ENCODE results near the gene EXOC8.

EXOC8 gene, protein sequence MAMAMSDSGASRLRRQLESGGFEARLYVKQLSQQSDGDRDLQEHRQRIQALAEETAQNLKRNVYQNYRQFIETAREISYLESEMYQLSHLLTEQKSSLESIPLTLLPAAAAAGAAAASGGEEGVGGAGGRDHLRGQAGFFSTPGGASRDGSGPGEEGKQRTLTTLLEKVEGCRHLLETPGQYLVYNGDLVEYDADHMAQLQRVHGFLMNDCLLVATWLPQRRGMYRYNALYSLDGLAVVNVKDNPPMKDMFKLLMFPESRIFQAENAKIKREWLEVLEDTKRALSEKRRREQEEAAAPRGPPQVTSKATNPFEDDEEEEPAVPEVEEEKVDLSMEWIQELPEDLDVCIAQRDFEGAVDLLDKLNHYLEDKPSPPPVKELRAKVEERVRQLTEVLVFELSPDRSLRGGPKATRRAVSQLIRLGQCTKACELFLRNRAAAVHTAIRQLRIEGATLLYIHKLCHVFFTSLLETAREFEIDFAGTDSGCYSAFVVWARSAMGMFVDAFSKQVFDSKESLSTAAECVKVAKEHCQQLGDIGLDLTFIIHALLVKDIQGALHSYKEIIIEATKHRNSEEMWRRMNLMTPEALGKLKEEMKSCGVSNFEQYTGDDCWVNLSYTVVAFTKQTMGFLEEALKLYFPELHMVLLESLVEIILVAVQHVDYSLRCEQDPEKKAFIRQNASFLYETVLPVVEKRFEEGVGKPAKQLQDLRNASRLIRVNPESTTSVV

DNA sequence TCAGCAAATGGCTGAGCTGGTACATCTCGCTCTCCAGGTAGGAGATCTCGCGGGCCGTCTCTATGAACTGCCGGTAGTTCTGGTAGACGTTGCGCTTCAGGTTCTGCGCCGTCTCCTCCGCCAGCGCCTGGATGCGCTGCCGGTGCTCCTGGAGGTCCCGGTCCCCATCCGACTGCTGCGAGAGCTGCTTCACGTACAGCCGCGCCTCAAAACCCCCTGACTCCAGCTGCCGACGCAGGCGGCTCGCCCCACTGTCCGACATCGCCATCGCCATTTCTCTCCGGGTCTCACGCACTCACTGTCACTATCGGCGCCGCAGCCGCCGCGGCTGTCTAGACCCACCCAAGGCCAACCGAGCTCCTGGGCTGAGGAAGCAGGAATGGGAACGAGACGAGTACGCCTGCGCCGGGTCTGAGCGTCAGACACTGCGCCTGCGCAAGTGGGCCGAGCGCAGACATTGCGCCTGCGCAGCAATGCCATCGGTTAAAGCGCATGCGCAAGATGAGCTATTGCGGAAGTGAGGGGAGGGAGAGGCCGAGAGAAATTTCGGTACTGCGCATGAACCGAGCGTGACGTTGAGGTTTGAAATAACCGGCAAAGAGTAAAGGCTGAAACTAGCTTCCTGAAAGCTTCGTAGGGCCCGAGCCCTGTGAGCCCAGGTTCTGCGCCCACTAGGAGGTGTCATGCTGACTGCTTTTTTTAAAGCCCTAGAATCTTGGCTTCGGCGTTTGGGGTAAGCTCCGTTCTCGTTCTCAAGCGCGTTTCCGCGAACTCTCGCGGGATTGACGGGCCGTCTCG is at the start of gene EXOC8:
Gene EXOC8, minus strand, starts transcription at position 381 of the 798 bp plus-strand sequence. Its CDS starts 107 bp downstream, at position 274.
- DNase-seq, result peak; percentile 92

DNA sequence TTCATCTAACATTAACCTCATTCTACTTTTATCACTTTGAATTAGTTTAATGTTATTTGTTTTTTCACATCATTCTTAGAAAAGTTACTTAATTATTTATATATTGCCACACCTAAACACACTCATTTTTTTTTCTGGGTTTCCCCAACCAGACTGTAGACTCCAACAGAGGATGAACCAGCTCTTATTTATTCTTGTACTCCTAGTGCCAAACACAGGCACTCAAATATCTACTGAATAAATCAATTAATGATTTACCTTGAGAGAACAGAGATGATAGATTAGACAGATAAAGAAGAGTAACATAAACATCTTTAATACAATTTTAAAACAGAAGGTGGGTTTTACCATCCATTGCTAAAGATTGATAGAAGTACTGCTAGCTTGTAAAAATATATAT is 48.8 kb upstream of the EXOC8 start:
- no peak for DNase-seq

DNA sequence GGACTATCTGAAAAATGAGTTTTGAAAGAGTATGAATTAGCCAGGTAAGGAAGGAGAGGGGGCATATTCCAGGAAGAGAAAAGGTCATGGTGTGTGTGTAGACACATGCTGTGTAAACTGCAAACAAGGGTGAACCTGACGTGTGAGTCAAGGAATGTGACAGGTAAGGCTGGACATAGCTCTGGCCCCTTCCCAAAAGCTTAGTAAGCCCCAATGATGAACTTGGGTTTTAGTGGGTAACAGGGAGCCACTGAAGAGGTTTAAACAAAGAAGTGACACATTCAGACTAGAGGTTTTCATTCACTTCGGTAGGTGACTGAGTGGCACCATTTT is 47.7 kb upstream of the EXOC8 start:
- DNase-seq, result no peak

DNA sequence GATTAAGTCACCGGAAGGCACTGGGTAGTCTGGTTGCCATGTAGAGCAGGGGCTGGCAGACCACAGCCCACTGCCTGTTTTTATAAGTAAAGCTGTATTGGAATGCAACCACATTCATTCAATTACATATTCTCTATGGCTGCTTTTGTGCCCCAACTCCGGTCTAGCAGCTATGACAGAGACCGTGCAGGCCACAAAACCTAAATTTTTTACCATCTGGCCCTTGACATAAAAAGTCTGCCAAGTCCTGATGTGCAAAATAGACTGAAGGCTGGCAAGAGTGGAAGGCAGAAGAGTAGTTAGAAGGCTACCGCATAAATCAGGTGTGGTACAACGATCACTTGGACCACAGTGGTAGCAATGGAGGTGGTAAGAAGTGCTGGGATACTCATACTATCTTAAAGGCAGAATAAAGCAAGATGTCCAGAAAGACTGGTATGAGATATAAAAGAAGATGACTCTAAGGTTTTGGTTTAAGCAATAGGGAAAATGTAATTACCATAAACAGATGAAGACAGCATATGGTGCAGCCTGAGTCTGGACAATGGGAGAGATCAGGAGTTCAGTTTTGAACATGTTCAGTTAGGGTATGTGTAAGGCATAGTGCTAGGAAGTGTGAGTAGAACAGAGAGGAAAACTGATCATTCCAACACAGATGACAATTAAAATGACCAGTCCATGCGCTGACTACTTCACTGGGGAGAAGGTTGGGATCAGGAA is 47.2 kb upstream of the EXOC8 start:
- DNase-seq, result no peak

DNA sequence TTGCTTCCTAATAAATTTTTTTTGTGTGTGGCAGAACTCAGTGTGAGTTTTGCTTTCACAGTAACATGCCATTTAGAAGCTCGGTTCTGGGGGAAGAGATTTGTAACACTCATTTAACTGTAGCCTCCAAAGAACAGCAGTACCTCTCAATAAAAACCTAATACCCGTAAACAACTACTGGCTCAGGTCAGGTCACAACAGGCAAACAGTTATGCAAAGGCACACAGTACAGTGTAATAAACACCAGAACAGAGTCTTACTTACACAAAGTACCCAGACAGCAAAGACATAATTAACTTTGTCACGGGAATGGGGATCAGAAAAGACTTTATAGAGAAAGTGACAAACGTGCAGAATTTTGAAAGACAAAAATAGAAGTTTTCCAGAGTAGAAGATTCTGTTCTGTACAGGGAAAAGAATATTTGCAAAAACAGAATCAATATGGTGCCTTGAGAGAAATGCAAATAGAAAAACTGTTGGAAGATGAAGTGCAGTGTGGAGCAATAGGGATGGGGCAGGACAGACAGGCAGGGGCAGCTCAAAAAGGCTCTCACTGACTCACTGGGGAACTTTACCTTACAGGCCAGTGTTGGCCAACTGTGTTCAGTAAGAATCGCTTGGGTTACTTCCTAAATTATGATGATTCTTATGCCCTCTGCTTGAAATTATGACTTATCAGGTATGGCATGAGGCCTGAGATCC is 45.7 kb upstream of the EXOC8 start:
- no peak for DNase-seq

DNA sequence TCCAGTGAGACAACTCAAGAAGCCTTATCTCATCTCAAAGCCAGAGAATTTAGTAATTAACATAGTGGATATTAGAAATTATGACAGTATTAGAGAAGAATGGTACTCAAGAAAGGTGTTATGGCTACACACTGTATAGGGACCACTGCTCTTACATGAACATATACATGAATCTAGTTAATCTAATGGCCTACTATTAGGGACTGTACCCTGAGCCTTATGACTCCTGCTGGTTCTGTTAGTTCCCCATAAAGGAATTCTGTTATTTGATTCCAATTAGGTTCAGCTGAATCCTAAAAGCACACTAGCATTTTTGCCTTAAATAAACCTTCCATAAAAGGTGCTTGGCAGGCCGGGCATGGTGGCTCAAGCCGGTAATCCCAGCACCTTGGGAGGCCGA is 44.8 kb upstream of the EXOC8 start:
- no peak for DNase-seq

DNA sequence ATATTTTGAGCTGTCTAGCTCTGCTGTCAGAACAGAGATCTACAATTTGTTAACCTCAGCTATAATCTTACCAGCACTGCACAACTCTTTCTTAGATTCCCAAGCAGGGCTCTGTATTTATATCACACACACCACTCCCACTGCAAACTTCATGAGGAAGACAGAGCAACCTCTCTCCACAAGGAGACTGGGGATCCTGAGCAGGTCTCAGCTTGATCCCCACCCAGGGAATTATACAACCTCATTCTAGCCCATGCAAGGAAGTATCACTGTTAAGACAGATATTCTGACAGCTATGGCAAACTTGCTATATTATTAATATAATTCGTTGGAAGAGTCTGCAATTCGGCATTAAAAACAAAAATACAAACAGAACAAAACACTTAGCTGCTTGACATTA is 44.1 kb upstream of the EXOC8 start:
- no peak for DNase-seq

DNA sequence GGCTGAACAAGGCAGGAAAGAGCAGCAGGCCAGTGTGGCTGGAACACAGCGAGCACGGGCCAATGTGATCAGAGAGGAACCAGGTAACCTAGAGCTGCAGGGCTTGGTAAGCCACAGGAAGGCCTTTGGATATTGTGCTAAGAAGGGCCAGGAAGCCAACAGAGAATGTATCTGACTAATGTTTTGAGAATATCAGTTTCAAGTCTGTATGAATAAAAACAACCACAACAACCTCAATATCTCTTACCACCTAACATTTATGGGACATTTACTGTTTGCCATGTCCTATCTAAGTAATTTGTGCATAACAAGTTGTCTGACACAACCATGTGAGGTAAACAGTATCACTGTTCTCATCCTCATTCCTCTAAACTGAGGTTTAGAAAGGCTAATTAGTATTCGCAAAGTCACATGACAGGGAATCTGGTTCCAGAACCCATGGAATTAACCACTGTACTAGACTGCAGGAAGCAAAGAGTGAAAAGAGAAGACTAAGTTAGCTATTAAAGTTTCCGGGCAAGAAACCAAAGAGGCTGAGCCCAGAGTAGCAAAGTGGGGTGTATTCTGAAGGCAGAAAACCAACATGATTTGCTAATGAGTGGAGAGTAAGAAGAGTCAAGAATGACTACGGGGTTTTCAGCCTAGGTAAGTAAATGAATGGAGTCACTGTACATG is 39.4 kb upstream of the EXOC8 start:
- DNase-seq, result no peak

DNA sequence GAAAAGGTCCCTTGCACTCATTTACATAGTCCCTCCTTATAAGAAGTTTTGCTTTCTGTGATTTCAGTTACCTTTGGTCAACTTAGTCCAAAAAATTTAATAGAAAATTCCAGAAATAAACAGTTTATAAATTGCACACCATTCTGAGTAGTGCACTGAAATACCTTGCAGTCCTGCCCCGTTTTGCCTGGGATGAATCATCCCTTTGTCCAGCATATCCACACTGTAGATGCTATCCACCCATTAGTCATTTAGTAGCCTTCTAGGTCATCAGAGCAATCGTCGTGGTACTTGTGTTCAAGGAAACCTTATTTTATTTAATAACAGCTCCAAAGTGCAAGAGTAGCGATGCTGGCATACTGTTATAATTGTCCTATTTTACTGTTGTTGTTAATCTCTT is 38.4 kb upstream of the EXOC8 start:
- DNase-seq, result no peak

DNA sequence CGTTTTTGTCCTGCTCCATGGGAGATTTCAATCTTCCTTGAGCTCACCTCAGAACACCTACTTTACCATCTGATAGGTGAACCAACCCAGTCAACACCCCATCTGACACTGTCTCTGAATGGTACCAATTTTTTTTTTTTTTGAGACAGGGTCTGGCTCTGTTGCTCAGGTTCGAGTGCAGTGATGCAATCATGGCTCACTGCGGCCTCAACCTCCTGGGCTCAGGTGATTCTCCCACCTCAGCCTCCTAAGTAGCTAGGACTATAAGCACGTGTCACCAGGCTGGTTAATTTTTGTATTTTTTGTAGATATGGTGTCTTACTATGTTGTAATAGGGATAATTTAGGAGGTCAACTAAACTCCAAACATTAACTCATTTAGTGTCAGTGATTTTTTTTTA is 36.7 kb upstream of the EXOC8 start:
- no peak for DNase-seq

DNA sequence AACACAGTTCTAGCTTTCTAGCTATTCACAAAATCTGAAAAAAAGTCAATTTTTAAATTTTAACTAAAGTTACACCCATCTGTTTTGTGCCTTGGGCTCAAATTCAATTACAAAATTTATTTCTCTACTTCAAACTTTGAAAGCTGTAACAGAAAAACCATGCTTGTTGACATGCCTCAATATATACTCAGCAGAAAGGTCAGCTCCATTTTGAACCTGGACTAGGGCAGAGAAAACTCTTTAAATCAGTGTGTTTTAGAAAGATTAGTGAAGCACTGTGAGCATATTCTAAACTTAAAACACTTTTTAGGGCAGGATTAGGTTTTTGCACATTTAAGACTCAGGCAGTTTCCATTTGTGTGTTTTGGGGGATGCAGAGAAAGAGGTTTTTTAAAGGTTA is 34.8 kb upstream of the EXOC8 start:
- no peak for DNase-seq

DNA sequence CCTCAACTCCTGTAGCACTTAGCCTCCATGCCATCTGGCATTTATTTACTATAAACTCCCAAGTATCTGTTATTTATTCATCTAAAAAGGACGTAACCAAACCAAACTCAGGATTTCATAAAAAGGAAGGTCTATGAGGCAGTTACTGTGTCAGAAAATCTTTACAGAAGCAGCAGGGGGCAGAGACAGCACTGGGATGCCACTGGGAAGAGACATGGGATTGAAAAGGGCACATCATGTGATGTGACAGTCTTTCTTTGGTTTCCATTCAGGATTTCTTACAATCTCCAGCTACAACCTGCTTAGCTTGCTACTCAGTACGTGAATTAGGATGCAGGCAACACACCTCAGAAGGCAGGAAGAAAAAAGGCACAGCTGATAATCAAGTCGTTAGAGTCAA is 31.6 kb upstream of the EXOC8 start:
- no peak for DNase-seq

DNA sequence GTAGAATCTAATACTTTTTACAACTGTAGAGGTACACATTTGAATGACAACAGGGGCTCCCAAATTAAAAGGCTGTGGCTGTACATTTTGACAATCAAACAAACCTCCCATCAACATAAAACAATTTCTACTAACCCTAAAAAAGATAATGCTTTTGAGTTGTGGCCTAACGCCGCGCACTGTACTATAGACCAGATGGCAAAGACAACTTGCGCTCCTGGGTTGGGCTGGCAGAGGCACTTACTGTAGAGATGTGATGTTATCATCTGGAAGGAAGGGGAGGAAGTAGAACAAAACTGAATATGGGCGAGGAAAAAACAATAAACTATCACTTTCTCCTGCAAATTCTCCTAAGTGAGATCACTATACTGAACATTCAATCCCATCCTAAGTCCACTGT is 26.5 kb upstream of the EXOC8 start:
- no peak for DNase-seq

DNA sequence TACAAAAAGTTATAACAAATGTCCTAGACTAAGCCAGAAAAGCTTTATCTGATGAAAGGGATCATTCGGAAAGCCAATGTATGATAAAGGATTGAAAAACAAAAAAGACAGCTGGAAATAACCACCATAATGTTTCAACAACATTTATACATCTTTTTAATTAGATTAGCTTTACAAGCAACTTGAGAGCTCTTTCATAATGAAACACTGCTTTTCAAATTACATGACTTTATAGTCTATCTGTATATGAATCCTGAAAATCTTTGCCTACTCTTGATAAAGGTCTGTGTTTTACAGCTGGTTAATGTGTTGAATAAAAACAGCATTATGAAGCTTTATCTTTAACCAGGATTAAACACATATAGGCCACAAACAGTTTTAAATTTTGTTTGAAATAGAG is 26.0 kb upstream of the EXOC8 start:
- DNase-seq, result no peak

DNA sequence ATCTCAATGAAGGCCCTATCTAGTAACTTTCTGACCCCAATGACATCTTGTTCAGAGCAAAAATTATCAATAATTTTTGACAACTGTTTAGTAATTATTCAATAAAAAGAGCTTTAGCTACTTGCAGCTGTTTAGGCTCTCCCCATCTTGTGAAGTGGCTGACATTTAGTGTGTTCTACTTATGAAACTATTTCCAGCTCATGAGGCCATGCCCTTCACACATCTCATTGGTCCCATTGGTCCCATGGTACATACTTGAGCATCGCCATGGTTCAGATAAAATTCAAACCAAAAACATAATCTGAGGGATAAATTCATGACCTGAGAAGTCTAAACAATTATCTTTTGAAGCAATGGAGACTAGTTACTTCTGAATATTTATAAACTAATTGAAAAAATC is 24.7 kb upstream of the EXOC8 start:
- DNase-seq, result no peak

DNA sequence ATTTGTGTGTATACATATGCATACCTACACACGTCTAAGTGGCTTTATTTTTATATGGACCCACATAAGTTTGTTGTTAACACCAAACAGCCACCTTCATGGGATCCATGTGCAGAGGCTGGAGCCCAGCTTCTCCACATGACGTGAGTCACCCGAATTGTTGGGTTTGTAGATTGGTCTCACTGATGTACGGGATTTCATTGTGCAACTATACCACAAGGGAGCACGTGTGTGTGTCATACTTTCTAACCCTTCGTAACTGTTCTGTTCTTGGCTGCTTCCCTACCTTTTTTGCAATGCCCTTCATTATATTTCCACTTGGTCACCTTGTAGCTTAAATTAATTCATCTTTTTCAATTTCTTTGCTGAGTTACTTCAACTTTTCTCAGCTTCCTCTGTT is 21.5 kb upstream of the EXOC8 start:
- DNase-seq, result no peak

DNA sequence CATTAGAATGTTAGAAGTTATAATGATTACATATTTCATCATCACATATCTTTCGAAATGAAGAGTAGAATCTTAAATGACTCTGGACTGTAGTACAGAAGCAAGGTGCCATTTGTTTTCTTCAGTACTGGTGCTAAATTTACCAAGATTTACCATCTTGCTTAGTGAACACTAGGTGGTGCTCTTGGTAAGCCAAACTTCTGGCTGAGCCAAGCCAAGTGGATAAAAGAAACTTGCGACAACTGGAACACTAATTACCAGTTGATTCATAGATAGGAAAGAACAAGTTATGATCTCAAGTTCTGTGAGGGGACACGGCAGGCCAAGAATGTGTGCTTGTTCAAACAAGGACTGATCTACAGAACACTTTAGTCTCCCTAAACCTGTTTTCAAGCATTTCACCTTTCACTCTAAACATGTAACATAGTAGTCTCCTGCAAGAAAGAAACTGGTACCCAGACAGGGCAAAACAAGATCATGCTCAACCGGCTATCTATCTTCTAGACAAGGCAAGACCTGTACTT is 20.2 kb upstream of the EXOC8 start:
- no peak for DNase-seq

DNA sequence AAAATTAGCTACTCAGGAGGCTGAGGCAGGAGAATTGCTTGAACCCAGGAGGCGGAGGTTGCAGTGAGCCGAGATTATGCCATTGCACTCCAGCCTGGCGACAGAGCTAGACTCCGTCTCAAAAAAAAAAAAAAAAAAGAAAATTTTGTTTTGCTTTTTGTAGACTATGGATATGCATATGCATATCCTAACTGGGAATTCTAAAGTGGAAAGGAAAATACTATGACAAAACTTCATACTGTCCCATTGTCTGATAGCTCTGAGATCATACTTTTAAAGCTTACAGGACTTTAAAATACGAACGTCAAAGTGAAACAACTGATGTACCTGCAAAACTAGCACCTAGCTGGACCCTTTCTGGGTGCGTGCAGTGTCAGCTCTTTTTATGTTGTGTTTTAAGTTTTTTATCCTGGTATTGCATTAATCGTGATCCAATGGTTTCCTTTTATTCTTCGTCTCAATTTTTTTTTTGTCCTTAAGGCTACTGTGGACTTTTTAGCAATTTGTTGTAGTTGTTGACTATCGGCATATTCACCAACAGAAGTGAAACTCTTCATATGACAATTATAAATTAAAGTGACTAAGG is 19.6 kb upstream of the EXOC8 start:
- DNase-seq, result no peak

DNA sequence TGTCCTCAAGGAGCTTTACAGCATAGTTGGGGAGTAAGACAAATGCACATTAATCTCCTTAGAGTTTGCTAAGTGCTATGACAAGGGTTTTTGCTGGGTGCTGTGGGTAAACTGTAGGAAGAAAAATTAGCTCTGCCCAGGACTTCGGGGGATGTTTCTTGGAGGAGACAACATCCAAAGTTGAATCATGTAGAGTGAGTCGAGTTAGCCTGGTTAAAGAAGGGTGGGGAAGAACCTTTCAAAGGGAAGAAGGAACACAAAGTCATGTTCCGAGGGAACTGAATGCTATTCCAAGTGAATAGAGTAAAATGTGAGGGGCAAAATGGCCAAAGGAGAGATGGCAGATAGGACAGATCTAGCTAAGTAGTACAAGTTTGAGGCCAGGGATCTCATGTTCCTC is 17.5 kb upstream of the EXOC8 start:
- DNase-seq, result no peak

DNA sequence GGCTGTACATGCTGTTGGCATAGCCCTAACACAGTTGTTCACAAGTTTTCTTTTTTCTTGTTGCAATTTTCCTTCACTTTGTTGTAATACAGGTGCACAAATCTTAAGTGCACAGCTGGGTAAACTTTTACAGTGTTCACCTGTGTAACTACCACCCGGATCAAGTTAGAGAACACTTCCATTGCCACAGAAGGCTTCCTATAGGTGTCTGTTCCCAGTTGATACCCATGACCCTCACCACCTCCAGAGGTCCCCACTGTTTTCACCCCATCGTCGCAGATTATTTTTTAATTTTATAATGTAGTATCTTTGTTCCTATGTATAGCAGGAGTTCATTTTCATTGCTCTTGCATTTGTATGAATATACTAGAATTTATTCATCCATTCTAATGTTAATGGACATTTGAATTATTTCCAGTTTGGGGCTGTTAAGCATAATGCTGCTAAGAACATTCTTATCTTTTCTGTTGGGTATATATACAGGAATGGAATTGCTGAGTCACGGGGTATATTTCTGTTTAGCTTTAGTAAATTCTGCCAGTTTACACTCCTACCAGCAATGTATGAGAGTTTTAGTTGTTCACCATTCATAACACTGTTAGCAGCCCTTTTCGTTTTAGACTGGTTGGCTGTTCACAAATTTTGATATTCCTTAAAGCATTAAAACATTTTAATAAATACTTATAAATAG is 16.8 kb upstream of the EXOC8 start:
- DNase-seq, result no peak

DNA sequence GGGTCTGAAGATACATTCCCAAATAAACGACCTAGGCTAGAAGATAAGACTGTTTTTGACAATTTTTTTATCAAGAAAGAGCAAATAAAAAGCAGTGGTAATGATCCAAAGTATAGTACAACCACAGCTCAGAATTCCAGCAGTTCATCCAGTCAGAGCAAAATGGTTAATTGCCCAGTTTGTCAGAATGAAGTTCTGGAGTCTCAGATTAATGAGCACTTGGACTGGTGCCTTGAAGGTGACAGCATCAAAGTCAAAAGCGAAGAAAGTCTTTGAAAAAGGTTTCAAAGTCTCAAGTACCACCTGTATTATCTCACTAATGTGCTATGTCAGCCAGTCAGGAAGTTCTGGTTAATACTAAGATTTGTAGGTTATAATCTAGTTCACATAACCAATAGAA is 15.4 kb upstream of the EXOC8 start:
- DNase-seq, result no peak
